Cortex of kidney (tissue), 1 donor: ENCODE results near the gene PRKCE.

Source experiments
- DNase-seq: peaks from one replicate; lab custom pipeline; 2025; lab: John Stamatoyannopoulos, UW

The PRKCE gene

DNA sequence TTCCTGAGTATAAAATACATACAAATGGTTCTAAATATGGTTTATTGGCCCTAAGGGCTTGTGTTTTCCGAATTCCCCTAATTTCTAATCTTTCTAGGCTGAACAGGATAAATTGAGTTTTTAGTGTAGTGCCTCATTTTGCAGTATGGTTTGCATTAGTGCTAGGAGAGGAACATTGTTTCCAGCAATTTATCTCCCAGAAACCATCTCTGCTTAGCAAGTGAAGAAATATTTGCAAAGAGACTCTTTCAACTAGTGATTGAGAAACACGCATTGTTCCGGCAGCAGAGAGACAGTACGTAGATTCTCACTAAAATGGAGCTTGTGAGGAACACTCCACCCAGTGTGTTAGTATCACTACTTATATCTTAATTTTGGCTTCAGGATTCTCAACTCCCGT lies 468.0 kb downstream of the PRKCE start:
- DNase-seq: no peak

DNA sequence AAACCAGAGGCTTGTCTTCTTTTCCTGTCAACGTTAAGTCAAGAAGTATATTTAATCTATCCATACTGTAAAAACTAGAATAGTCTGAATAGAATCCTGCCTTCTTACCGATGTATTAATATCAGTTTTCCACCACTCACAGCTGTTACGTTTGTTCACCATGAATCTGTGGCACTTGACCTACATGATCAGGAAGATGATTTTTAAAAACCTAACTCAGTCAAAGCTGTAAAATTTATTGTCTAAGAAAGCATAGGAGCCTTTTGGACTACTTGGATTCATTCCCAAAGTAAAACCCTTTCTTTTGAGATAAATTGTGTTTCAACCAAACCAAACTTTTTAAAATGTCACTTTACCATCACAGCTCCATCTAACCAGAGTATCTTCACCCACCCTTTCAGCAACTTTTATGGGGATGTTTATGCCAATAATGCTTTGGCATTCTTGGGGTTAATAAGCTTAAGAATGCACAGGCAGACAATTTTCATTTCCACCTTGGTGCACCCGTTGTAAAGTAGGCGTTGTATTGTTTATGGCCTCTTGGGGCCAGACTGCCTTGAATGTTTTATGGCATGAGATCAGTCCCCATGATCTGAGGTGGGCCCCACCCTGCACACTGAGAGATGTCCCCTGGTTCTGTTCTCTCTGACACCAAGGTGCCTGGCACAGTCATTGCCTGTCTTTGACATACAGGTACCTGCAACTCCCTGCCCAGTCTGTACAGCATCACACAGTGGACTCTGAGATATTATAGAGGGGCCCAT lies 469.5 kb downstream of the PRKCE start:
- DNase-seq: no peak

DNA sequence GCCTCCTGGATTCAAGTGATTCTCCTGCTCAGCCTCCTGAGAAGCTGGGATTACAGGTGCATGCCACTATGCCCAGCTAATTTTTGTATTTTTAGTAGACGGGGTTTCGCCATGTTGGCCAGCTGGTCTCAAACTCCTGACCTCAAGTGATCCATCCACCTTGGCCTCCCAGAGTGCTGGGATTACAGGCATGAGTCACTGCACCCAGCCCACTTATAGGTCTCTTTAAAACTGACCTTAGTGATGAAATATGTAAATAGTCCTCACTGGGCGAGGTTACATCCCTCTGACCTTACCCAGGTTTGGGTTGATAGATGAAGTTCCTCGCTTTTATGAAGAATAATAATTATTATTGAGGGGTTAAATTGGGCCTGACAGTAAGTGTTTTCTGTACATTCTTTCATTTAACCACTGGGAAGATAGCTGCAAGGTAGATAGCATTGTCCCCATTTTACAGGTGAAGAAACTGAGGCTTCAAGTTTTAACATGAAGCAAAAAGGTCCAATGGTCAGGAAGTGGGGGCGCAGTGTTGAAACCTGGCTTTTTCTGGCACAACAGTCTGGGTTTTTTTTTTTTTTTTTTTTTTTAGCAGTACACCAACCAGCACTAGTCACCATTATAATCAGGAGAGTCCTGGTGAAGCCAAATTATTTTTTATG lies 471.0 kb downstream of the PRKCE start:
- no peak for DNase-seq

DNA sequence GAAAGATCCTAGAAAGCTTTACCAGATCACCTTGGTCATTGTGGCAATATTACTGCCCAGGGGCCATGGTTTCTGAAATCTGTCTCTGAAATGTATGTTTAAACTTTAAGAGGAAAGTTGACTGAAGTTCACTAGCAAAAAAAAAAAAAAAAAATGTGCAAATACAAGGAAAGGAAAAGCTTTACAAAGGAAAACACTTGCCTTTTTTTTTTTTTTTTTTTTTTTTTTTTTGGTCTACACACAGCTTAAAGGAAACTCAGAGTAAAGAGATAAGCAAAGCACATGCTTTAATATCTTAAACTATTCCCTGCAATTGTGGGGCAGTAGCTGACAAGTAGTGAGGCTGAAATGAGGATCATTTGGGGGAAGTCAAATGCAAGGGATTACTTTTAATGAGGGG lies 471.5 kb downstream of the PRKCE start:
- no peak for DNase-seq

DNA sequence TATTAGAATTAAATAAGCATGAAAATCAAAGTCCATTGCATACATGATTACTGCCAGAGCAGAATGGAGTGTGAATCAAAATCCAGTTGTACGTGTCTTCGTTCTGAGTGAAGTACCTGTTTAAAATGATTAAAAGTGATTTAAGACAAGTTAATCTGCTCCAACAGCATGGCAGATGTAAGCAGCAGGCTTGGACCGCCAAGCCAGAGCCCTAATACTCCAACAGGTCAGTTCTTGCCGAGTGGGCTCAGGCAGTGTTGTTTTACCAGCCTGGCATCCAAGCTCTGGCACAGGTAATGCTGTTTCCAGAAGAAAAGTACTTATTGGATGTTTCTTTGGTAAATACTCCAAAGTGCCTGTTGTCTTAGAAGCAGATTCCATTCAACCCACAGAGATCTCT lies 474.3 kb downstream of the PRKCE start:
- DNase-seq: no peak

DNA sequence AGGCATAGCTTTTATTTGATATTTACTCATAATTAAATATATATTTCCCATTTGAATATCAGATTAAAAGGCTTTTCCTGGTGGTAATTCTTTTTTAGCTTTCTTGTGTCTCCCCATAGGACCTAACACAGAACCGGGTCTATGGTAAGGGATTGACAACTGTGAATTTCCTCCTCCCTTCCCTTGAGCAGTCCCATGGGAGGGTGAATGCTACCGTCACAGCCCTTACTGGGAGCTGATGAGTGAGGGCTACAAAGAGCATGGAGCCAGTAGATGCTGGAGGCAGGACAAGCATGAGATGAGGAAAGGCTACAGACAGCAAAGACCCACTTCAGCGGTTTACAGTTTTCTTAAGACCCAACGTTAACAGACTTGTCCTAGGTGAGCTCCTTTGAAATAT lies 475.1 kb downstream of the PRKCE start:
- DNase-seq: no peak

DNA sequence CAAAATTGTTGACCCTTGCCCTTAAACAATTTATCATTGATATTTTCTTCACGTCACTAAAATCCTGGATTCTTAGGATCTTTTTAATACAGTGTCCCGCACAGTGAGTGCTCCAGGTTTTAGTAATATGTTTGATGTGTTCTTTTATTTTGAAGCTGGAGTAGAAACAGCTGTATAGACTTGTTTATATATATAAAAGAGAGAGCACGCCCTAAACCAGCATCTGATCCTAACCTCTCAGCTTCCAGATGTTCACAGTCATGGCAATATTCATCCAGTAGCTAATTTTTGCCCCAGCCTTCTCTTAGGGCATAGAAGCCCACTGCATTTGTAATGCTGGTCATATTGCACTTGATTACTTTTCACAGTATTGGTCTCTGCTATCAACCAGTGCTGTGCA lies 475.7 kb downstream of the PRKCE start:
- no peak for DNase-seq

DNA sequence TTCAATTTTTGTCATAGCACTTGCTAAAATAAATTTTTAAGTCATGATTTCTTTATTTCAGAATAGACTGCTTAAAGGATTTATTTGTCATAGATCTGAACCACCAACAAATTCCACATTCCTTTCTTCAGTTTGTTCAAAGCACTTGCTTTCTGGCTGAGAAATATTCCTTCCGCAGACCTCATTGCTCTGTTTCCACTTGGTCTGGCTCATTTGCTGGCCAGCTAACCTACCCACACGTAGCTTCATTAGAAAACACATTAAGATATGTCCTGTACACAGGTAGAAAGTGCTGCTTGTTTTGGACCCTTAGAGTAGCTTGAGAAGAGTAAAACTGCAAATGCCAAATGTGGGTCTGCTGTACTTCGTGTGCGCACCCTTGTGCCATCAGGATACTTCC lies 479.0 kb downstream of the PRKCE start:
- DNase-seq: no peak

DNA sequence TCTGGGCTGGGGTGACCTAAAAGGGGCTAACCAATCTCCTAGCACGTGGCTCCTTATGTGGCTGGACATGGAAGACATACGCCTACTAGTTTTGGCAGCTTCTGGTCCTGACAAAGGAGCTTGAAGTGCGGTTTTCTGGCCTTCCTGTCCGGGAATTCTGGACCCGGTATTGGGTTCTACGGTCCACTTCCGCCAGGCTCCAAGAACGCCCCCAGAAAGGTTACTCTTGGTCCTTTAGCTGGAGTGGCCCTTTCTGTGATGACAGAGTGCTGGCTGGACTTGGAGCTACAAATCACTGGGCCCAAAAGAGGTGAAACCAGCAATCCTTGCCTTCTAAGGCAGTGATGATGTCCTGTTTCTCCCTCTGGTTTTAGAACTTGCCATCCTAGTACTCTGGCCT lies 481.5 kb downstream of the PRKCE start:
- no peak for DNase-seq

DNA sequence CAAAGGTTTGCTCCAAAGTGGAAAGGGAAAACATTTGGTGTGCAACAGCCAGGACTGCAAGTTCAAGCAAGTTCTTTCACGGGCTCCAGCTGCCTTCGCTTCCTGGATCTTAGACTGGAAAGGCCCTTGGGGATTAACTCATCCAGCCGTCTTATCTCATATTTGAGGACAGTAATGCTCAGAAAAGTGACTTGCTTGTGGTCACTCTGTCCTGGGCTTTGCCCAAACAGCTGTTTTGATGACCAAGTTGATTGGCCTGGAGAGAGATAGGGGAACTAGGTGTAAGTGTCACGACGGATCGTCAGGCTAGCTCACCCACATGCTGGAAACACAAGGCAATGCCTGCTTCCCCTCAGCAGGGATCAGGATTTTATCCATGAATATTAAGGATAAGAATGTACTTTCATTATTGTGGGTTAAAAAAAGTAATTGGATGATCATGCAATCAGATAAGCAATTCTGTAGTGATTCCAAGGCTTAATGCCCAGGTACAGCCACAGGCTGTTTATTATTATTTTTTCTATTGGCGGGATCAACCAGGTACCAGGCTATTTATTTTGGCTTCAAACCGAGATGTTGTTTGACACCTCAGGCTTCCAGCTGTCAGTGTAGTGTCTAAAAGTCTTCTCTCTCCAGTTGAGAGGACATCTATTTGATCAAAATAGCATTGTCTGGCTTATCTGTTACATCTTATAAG lies 483.2 kb downstream of the PRKCE start:
- DNase-seq: no peak

DNA sequence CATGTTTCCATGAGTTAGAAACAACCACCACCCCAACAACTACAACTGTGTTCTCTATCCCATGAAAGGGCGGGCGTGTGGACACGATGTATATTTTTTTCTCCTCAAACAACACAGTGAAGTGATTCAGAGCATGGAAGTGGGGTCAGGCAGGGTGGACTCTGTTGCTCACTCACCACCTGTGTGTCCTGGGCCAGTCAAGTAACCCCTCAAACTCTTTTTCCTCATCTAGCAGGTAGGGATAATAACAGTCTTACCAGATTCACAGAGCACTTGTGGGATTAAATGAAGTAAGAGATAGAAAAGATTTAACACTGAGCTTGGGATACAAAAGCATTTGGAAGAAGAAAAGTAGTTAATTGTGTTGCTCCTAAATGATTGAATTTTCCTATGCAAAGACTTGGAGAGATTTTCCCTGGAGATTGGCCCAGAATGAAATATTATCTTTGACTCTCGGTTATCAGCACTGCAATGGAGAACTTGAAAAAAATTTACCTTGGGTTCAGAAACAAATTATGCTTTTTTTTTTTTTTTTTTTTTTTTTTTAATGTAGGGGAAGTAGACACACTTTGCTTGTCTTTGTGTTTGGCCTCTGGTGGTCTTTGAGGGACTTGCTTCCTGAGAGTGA lies 483.9 kb downstream of the PRKCE start:
- DNase-seq: no peak

DNA sequence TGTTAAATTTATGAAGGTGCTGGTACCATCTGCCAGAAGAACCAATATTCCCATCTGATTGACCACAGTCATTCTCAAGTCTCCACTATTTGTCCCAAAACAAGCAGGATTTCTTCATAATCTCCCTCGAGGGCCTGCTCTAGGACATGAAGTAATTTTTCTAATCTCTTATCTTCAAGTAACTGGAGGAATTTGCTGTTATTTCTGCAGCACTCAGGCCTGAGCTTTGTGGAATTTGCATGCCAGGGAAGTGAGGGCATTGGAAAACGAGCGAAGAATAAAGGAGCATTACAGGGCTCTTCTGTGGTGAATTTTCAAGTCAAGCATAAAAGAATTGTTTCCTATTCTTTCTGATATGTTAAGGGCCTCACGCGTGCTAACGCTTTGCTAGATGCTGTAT lies 484.5 kb downstream of the PRKCE start:
- no peak for DNase-seq

DNA sequence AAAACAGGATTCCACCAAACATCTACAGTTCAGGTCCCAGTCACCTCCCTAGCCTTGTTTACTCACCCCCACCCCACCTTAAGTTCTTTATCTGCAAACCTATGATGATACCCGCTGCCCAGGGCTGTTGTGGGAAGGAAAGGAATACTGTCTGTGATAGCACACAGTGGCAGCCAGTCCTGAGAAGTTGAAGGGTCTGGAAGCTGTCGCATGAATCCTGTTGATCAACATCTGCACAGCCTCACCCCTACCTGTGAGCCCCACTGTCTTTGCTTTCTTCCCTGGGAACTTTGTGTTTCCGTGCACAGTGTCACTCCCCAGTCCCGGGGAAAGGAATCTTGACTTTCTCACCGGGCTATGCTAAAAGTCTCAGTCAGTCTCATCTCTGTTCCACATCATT lies 485.0 kb downstream of the PRKCE start:
- DNase-seq: no peak

DNA sequence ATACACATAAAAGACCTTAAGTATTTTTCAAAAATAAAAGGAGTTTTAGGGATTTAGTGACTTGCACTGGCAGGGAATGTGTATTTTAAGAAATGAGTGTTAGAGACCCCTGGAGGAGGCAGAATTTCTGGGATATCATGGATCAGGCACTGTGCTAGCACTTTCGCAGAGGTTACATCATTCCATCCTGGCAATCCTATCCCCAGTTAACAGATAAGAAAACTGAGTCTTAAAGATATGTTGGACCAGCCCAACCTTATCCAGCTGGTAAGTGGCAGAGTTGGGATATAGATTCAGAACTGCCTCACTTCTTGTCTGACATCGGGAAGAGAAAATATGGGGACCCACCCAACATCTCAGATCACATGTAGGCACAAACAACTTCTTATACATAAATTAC lies 485.5 kb downstream of the PRKCE start:
- no peak for DNase-seq

DNA sequence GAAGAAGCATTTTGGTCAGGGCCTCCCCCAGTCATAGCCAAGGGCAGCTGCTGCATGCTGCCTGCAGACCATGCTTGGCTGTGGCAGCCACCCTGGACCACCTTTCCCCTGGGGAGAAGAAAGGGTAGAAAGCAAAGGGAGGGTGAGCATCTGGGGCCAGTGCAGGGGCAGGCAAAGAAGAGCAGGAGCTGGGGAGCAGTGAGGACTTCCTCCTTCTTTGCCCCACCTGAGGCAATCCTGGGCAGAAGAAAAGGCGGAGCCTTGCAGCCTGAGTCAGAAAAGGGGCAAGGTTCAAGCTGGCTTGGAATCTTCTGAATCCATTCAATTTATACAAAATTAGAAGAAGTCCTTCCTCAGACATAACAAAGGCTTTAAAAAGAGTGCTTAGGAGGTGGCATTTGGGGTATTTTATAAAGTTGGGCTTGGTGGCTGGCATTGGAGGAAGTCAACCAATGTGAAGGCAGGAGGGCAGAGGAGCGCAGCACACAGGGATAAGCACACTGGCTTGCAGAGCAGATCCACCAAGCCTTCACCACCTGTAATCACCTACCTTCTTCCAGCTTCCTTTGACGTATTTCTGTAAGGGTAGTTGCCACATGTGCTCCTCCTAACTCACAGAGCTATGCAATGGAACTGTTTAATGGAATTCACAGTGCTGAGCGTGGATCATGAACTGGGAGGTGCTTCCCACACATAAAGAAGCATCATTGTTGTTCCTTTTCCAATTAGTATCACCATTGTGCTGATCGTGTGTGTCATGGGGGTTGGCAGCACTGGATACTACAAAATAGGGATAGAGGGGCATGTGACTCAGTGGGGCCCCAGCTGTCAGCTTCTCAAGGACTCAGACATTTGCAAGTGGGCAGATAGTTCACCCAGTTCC lies 491.3 kb downstream of the PRKCE start:
- no peak for DNase-seq

DNA sequence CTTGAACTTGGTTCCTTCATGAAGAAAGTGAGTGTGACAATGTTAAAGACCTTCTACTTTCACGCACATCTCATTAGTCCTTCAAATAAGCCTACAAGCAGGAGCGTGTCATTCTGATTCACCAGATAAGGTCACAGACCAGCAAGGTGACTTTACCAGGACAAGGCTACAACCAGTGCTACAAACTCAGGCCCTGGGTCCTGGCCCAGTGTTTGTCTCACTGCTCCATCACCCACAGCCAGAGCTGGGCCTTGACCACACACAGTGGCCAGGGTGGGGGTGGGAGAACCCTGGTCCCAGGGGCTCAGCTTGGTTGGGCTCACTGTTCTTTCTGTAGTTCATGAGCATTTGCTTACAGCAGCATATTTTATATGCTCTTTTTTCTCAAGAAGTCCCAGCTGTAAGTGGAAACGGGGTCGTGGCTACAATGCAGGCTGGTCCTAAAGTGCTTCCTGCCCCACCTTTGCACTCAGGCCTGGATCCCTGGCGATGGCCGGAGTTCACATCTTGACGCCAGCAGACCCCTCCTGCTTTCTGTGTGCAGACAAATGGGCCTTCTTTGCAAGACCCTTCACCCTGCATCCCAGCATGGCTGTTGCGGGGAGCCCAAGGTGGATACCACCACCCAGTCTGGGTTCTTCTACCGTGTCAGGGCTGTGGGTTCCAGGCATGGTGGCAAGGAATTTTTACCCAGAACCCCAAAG lies 492.1 kb downstream of the PRKCE start:
- DNase-seq: no peak

DNA sequence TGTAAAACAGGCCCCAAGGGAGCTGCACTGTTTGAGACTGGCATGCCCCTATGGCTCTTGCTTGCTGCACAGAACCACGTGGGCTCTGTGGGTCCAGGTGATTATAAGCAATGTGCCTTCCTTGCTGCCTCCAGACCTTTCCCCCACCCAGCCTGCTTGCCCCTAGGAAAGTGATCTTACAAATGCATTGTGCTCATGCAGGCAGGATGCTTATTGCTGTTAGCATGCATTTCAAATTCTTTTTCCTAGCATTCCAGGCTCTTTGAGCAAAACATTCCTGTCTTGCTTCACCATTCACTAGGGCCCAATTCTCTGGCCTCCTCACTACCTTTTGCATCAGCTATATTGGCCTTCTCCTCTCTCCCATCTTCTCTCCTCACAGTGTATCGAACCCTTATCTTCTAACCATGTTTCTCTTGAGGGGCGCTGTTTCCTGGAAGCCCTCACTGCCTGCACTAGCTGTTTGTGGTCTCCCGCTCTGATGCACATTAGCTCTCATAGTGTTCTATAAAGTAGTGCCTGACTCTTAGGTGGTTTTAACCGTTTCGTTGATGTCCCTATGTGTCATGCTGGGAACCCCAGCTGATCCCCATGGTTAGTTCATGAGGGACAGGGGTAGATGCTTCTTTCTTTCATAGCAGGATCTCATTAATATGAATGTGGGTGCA lies 492.8 kb downstream of the PRKCE start:
- DNase-seq: no peak

DNA sequence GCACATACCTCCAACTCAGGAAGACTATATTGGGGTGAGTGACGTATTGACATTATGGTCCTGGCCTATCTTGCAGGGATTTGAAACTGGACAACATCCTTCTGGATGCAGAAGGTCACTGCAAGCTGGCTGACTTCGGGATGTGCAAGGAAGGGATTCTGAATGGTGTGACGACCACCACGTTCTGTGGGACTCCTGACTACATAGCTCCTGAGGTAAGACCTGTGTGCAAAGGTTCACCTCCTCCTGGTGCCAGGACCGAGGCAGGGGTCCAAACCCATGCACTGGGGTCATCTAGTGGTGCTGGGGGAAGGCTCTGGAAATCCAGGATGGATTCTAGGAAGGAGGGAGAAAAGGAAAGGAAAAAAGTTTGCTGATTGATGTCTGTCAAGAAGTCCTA lies 493.5 kb downstream of the PRKCE start:
- no peak for DNase-seq

DNA sequence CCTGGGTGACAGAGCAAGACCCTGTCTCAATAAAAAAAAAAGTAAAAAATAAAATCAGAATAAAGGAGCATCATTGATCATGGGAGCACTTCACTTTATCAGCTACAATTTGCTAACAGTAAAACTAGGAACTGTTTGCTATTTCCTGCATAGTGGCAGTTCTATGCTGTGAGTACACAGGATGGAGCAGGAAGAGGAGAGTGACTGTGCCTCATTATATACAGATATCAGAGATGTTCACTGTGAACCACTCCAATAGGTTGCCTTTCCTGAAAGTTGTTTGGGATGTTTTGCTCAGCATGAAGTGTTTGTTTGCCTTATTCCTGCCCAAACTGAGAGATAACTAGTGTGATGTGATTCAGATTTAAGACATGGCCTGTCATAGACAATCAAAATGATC lies 494.4 kb downstream of the PRKCE start:
- DNase-seq: no peak

DNA sequence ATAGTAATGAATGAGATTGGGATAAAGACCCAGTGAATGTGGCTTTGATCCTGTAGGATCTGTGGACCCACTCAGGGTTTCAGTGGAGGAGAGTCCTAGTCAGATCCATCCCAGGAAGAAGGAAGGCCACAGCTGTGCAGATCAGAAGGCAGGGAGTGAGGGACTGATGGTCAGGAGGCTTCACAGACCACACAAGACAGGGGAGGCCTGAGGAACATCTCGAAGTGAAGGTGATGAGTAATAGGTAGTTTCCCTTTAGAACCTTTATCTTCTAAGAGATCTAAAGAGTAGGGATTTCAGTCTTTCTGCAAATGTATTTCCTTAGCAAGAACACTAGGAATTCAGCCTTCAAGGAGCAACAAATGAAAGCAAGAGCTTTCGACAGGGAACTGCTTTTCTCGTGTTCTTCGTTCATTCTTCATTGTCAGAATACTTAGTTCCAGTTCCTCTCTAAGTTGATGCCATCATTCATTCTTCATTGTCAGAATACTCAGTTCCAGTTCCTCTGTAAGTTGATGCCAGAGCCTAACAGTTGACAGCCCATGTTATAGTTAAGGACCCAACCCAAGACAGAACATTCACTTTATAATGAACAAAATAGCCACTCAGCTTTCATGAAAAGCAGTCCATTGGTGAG lies 495.5 kb downstream of the PRKCE start:
- no peak for DNase-seq
